NCI-H345 treated with DMSO at 0.1 percent for 48 hours (cell line): Measurements from ENCODE around the gene MTHFD1L.

Experiments used
- DNase-seq: peaks from one replicate; lab custom pipeline; 2025; ENCODE audit not compliant: unreplicated experiment; lab: John Stamatoyannopoulos, UW

MTHFD1L gene

DNA sequence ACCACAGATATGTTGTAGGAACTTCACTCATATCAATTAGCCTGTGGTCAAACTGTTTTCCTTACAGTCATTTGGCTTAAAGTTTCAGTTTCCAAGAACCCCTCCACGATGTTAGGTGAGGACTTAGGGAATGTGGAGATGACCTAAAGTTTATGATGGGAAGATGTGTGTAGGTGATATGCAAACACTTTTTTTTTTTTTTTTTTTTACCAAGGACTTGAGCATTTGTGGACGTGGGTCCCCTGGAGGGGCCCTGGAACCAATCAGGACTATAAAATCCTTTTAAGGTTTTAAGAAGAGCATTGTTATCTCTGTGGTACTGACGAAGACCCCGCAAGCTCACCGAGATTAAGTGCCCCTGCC, 478 bp upstream of the MTHFD1L start:
- DNase-seq: no peak

DNA sequence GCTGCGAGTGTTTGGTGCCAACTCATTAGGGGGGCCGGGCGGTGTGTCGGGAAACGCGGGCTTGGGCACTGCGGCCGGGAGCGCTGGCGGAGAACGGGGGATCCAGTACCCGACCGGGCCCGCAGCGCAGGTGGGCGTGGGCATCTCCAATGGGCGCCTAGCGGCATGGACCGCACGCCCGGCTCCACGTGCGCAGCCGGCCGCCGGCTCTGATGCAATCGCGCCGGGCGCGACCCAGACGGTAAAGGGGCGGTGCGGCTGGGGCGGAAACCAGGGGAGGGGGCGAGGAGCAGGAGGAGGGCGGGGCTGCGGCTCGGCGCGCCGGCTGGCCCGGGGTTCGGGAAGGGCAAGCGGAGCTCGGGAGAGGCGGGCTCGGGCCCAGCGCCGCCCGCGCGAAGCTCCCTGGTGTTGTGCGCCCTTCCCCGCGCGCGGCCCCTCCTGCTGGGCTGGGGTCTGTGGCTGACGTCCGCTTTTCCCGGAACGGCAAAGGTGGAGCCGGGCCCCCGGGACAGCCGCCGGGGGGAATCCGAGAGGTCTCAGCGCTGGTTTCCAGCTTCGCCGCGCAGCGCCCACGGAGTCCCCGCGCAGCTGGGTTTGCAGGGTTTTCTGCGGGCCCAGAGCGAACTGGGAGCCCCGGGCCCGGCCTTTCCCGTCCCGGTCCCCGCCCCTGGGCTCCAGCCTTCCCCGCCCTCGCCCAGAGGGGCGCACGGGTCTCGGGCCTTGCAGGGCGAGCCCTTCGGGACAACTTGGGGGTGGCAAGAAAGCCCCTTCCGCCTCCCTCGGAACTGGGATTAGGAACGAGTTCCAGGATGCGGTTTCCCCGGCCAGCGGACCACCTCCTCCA, 867 bp downstream of the MTHFD1L start:
- peak; percentile 64 for DNase-seq

DNA sequence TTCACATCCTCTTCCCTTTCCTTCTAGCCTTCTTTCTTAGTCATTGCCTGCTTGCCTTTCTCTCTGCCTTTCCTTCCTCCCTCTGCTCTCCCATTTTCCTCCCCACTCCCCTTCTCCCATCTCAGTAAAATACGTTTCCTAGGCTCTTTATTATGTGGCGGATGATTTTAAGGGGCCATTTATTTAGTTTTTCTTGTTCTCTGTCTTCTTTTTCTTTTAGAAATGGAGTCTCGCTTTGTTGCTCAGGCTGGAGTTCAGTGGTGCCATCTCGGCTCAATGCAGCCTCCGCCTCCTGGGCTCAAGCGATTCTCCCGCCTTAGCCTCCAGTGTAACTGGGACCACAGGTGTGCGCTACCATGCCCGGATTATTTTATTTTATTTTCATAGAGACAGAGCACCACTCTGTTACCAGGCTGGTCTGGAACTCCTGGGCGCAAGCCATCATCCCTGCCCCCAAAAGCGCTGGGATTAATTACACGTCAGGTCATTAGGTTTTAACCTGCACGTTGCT, 1.5 kb downstream of the MTHFD1L start:
- DNase-seq: no peak

DNA sequence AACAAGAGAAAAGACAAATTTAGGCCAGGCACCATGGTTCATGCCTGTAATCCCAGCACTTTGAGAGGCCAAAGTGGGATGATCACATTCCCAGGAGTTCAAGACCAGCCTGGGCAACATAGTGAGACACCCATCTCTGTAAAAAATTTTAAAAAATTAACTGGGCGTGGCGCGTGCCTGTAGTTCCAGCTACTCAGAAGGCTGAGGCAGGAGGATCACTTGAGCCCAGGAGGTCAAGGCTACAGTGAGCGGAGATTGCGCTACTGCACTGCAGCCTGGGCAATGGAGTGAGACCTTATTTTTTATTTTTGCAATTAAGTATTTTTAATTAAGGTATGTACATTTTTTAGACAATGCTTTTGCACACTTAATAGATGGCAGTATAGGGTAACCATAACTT, 3.3 kb downstream of the MTHFD1L start:
- DNase-seq: no peak

DNA sequence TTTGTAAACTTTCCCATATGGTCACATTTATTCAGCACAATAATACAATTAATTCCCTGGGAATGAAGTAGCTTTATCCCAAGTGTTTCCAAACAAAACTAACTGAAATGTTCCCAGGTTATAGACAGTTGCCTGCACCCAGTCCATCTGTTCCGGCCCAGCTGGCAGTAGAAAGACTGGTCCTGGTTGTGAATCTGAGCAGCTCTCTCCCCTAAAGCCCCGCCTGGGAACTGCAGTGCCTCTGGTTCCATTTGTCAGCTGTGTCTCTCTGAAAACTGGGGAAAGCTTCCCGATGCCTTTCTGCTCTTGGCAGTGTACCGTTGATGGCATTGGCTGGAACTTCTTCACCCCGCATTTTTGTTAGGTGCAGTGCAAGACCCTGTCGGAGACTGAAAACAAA, 8.7 kb downstream of the MTHFD1L start:
- DNase-seq: no peak

DNA sequence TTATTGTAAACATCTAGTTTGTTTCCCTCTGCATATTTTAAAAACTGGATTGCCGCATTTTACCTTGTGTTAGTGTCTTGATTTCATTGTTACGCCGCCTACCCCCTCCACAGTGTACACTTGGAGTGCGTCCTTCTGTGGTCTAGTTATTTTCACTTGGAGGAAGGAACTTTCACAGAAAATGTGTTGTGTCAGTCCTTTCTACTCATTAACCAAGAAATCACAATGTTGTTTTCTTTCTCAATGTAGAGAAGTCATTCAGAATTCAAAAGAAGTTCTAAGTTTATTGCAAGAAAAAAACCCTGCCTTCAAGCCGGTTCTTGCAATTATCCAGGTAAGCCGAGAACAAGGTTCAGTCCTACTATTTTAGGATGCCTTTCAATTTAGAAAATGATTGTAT, 10.3 kb downstream of the MTHFD1L start:
- DNase-seq: no peak

DNA sequence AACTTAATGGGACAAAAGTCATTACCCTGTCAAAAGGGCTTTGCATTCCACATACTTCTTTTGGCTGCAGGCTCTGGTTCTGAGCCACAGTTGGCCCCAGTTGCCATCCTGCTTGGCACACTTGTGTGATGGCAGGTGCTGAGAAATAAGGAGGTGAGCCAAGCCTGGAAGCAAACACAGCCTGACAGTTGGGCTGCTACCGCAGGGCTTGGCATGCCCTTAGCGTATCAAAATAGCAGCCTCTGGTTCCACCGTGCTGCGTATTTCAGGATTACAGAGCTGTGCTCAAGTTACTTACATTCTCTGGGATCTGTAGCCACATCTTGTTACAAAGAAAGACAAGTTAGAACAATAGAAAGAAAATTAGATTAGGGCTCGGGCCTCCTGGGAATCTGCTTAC, 11.1 kb downstream of the MTHFD1L start:
- no peak for DNase-seq

DNA sequence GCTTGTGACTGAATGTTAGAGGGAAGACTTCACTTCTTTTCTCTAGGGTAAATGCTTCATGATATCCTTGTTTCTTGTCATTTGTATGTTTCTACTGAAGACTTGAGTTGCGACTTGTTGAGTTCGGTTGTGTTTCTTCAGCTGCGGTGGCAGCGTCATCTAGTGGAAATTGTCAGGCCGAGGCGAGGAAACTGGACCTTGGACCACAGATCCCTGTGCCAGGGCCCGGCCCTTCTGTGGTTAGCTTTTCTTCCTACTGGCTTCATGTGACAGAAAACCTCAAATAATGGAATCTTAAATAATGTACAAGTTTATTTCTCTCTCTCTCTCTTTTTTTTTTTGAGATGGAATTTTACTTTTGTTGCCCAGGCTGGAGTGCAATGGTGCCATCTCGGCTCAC, 12.4 kb downstream of the MTHFD1L start:
- no peak for DNase-seq

DNA sequence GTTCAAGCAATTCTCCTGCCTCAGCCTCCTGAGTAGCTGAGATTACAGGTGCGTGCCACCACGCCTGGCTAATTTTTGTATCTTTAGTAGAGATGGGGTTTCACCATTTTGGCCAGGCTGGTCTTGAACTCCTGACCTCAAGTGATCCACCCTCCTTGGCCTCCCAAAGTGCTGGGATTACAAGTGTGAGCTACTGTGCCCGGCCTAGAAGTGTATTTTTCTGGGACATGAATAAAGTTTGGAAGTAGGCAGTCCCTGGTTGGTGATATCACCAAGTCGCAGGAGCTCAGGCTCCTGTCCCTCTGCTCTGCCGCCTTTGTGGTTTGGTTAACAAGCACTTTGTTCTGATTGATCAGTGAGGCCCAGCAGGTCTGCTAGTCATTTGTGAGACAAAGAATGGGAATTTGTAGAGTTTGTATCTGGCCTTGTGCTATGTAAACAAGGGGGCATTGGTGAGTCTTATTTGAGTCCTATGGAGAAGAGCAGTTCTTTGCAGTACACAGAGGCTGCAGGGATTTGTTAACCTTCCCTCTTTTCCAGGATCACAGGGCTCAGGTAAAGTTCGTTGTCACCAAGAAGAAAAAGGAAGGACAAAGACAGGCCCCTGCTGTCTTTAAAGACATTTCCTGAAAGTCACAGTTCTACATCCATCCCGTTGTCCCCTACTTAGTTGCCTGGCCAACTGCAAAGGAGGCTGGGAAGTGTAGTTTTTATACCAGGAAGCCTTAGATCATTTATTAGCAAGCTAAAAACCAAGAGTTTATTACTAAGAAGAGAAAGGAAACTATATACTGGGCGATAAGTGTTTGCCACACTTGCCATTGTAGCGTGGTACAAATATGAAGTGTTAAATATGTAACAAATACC, 13.1 kb downstream of the MTHFD1L start:
- DNase-seq: no peak

DNA sequence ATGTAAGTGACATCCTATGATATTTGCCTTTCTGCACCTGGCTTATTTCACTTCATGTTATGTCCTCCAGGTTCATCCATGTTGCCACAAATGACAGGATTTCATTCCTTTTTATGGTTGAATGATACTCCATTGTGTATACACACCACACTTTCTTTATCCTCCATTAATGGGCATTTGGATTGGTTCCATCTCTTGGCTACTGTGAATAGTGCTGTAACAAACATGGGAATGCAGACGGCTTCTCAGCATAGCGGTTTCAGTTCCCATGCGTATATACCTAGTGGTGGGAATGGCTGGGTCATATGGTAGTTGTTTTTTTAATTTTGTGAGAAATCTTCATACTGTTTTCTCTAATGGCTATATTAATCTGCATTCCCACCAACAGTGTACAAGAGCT, 14.8 kb downstream of the MTHFD1L start:
- DNase-seq: no peak

DNA sequence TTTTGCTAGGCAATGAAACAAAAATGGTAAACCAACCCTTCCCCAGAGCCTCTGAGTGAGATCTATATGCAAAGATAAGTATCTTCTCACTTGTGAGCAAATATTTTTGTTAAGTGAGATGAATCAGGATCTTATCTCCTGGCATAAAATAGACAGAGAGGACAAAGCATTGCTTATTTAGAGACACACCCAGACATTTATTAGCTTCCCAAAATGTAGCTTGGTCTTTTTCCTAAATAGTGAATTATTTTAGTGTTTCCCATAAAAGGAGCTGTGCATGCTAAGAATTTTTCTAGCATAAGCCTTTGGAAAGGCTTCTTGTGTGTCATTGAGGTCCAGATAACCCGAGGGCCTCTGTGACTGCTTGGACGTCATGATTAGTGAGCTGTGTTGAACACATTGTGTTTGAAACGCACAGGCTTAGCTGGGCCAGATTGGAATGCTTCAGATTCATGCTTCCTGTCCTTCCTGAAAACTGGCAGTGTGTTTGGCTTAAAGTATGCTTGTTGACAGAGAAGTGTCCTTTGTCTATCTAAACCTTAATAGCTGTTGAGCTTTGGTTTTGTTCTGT, 16.5 kb downstream of the MTHFD1L start:
- no peak for DNase-seq

DNA sequence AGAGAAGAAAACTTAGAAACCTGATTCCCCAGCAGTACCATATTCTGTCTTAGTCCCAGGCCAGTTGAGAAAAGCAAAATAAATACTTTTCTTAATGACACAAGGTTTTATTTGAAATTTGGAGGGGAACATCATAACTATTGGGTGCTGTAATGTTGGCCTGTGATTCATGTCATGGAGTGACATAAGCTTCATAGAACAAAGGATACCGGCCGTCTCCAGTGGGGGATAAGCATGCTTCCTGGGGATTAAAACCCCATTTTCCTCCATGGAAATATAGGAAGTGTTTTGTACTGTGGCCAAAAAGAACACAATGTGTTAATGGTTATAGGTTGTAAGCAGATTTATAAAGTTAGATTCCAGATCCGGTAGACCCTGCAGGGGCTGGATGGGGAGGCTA, 18.0 kb downstream of the MTHFD1L start:
- DNase-seq: no peak

DNA sequence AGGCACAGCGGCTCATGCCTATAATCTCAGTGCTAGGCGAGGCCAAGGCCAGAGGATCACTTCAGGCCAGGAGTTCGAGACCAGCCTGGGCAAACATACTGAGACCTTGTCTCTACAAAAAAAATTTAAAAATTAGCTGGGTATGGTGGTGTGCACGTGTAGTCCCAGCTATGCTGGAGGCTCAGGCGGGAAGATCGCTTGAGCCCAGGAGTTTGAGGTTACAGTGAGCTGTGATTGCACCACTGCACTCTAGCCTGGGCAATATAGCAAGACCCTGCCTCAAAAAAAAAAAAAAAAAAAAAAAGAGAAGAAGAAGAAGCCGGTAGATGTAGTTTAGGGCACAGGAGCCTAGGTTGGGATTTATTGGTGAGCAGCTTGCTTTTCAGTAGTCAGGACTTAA, 20.7 kb downstream of the MTHFD1L start:
- no peak for DNase-seq

DNA sequence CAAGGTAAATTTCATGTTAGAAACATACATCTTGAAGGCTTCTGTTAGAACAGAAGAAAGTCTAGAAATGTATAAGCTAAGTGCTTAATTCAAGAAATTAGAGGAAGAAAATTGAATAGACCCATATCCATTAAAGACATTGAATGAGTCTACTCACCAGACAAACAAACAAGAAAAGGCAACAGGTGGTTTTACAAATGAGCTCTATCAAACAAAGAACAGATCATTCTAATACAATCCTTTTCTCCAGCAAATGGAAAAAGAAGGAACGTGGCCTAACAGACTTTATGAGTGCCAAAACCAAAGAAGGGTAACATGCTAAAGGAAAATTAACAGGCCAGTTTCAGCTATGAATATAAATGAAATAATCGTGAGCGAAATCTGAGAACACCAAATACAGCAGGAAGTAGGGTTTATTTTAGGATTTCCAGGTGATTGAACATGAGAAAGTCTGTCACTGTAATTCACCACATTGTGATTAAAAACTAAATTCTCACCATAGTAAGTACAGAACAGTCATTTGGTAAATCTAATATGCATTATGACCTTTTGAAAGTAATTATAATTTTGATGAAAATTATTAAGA, 22.6 kb downstream of the MTHFD1L start:
- no peak for DNase-seq

DNA sequence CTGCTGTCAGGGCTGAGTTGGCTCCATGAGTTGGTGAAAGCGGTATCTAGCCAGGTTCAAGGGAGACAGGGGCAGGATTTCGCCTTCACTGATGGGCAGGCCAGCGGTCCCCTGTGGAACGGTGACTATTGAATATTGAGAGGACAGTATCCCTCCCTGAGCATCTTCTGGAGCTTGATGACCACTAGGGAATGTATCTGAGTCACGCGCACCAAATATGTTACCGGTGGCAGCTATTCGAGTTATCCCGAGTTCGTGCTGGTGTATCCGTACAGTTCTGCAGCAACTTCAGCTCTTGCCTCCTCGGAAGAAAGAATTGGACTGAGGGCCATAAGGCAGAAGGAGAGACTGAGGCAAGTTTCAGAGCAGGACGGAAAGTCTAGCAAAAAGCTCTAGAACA, 24.8 kb downstream of the MTHFD1L start:
- DNase-seq: no peak

DNA sequence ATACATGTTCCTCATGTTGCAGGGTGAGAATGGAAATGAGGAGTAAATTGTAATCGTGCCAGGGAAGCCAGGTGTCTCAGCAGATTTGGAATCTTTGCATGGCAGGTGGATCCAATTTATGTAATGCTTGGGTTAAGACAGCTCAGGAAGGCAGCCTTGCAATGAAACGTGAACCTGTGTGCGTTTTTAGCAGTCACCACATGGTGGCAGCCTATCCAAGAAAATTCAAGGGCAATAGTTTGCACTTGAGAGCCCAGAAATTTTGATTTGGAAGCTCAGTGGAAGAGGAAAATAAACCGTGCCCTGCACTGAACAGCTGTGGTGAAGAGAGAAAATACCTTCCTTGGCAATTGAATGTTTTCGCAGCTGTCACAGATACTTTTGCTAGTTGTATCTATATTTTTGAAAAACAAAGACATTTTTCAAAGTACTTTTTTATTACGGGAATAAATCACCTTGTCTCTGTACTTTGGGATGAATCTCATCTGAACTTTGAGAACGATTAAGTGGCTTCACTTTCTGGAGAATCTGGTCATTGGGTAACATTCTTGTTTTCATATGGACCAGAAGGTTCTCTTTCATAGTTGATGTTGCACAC, 26.5 kb downstream of the MTHFD1L start:
- DNase-seq: peak; percentile 81

DNA sequence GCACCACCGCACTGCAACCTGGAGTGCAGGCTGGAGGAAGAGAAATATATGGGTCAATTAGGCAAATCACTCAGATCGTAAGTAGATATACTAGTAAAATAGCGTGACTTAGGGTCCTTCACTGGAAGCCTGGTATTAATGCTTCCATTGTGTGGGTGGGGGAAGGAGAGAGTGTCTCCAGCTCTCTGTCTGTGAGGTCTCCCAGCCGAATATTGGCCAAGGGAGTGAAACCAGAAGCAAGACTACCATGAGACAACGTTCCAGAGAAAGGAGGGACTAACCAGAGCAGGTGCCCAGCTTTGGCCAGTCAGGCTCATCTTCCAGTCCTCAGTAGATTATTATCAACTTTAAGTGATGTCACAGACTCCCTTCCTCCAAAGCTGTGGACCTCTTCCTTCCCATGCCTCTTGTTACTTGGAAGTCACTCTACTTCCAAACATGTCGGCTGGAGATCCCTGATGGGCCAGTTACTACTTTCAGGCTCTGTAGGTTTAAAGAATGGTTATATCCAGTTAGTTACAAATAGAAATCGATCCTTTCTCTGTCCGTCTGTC, 28.8 kb downstream of the MTHFD1L start:
- no peak for DNase-seq

DNA sequence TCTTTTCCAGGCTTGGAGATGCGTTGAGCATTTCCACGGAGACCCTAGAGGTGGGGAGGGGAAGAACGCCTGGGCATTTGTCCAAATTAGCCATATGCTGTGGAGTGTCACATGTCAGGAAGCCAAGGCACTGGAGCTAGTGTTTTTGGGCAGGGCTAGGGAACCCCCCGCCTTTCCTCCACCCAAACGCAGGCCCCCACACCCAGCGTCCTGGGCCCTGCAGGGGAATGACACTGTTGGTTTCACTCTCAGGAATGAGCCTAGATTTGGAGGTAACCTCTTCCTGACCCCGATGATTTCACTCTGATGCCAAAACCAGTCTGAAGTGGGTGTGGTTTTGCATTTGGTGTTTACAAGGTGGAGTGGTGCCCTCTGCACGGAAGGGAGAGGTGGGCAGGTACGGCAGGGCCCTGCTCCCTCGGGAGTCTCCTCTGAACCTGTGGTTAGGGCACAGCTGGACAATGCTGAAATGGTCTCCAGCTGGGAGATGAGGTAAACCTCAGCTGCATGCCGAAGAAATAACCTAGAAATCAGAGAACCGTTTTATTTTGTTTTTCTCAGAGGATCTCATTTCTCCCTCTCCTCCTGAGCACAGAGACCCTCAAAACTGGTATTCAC, 29.5 kb downstream of the MTHFD1L start:
- DNase-seq: no peak

DNA sequence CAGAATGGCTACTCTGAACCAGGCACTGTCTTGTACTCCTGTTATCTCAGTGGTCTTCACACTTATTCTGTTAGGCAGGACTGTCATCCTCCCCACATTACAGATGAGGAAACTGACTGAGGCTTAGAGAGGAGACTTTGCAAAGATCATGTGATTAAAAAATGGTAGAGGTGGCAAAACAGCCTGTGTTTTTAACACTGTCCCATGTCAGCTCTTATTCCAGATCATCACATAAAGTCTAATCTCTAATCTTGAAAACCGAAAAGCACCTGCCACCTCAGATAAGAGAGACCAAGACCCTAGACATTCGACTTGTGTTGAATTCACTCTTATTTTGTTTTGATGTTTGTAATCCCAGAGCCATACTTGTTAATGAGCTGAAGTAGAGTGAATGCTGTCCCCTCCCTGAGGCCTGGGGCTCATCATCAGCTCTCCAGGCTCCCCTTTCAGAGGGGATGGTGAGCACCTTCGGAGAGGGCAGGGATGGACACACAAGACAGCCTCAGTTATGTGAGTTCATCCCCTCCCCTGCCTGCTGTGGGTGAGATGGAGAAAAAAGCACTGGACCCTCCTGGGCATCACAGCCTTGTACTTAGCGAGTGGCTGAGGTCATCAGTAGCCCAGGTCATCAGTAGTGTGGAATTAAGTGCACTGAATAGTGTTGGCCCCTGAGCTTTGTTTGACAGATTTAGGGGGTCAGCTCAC, 30.6 kb downstream of the MTHFD1L start:
- no peak for DNase-seq
